Airway epithelial cell (primary cell): Measurements from ENCODE around the gene LRRC8D. TPM values are rescaled to one million over a fixed set of nuclear protein-coding genes. Genes with fewer than 3 reads are reported as not detected.

ENCODE experiments used
- total RNA-seq: library from RNA; depleted of rRNA; stranded (reverse); fragments of >200 nt; gene quantifications from 2 replicates; pipeline ENCODE4 v1.2.3, GENCODE V29; 2015

The LRRC8D gene
- 14.6 and 22.3 TPM in 2 replicates for total RNA-seq

GRCh38 chr1:89820422-89821321, at the start of gene LRRC8D:
Gene LRRC8D (plus strand): TSS chr1:89821032. CDS start chr1:89933069, 112,037 bp downstream.

Other genes with a start within 250 kb of the LRRC8D start
- 12.7 and 15.9 TPM in 2 replicates for gene LRRC8C, start 187.9 kb upstream of the LRRC8D start, total RNA-seq
- 6.0 and 7.1 TPM in 2 replicates for gene ZNF326, start 174.1 kb downstream of the LRRC8D start, total RNA-seq